Ascending aorta (tissue), 2 donors: ENCODE results near the gene CALML4. TPM values are rescaled to one million over a fixed set of nuclear protein-coding genes. Genes with fewer than 3 reads are reported as not detected.
A peak's percentile ranks its signal among the peaks of the same experiment; 100 is the strongest.

ENCODE experiments used
- DNase-seq, 2 donors: peaks; one replicate each; pipeline ENCODE4 v3.0.0-alpha.2; 2019; ENCODE audit warnings: low spot score in 2 of 2
- H3K27ac ChIP-seq, 2 donors: fragments of 200-600 bp; sonication (generic); one replicate each; pipeline ENCODE4 v1.5.1; 2016 to 2017; ENCODE audit warnings: mild to moderate bottlenecking in 1 of 2
- H3K27me3 ChIP-seq: fragments of 200-600 bp; sonication (generic); one replicate; pipeline ENCODE4 v1.5.1; 2017
- H3K36me3 ChIP-seq, 2 donors: fragments of 200-600 bp; sonication (generic); one replicate each; pipeline ENCODE4 v1.5.1; 2016
- H3K4me1 ChIP-seq, 2 donors: fragments of 200-600 bp; sonication (generic); one replicate each; pipeline ENCODE4 v1.5.1; 2016 to 2017; ENCODE audit warnings: mild to moderate bottlenecking in 1 of 2
- H3K4me3 ChIP-seq, 2 donors: fragments of 200-600 bp; sonication (generic); one replicate each; pipeline ENCODE4 v1.5.1; 2016 to 2017; ENCODE audit warnings: mild to moderate bottlenecking in 1 of 2
- H3K9me3 ChIP-seq, 2 donors: fragments of 200-600 bp; sonication (generic); one replicate each; pipeline ENCODE4 v1.5.1; 2016
- CTCF ChIP-seq, 3 experiments: fragments of 200-600 bp in 2 of 3; fragments of 450-650 bp in 1 of 3; sonication (generic) in 2 of 3; IDR thresholded peaks; one replicate each; pipeline ENCODE4 v1.5.1; 2016 to 2019; ENCODE audit warnings: antibody characterized with exemption in 3 of 3, mild to moderate bottlenecking in 1 of 3, moderate library complexity in 1 of 3
- intact Hi-C: fragments of 100-400 bp; cut with DNase I; formaldehyde crosslinking; loops from one replicate; pipeline ENCODE4 v1.15.1; 2023
- total RNA-seq: library from RNA; depleted of rRNA; stranded (reverse); fragments of >200 nt; gene quantifications from one replicate; pipeline ENCODE4 v1.1.0, GENCODE V29; 2016

Gene CALML4
- total RNA-seq, 1 donor from 2014 or later, result 0.85 TPM

- intact Hi-C loops, result loop anchor here (5.0 kb wide), 1 partner anchor 156 kb away; the partner anchor contains the start of gene PIAS1
- no peak for TF ChIP-seq CTCF (IDR thresholded peaks at IDR 0.05)
- DNase-seq, result peak in 1 of 2 donors; percentile 50
- no peak overlapping the region for H3K4me3 ChIP-seq
- no peak overlapping the region for H3K27ac ChIP-seq
- H3K9me3 ChIP-seq, result no peaks in the 10 kb centered on the region
- no peaks in the 10 kb centered on the region for H3K36me3 ChIP-seq
- H3K27me3 ChIP-seq, result no peaks in the 10 kb centered on the region
- H3K4me1 ChIP-seq, result peaks cover 10 to 20% of the 10 kb centered on the region in 2 donors
Observed at GRCh38 chr15:68208136-68208535, 3.0 kb upstream of the CALML4 start.

- Histone ChIP-seq H3K4me1 (peaks cover 10 to 20% of the 10 kb centered on the region in 2 donors), H3K27me3 (no peaks in the 10 kb centered on the region), H3K9me3 (no peaks in the 10 kb centered on the region), H3K4me3 (no peak overlapping the region), H3K27ac (no peak overlapping the region), H3K36me3 (no peaks in the 10 kb centered on the region)
- intact Hi-C loops, result loop anchor here (5.0 kb wide), 1 partner anchor 155 kb away; the partner anchor contains the start of gene PIAS1
- peak in 1 of 2 donors; percentile 40 for DNase-seq
- no peak for TF ChIP-seq CTCF (IDR thresholded peaks at IDR 0.05)
Observed at GRCh38 chr15:68207176-68207935, 2.2 kb upstream of the CALML4 start.

- intact Hi-C loops, result loop anchor here (5.0 kb wide), 1 partner anchor 154 kb away; the partner anchor contains the start of gene PIAS1
- Histone ChIP-seq H3K36me3 (no peaks in the 10 kb centered on the region), H3K9me3 (no peaks in the 10 kb centered on the region), H3K27ac (no peak overlapping the region), H3K4me3 (no peak overlapping the region), H3K4me1 (peaks cover 10 to 20% of the 10 kb centered on the region in 2 donors), H3K27me3 (no peaks in the 10 kb centered on the region)
- no peak for TF ChIP-seq CTCF (IDR thresholded peaks at IDR 0.05)
- peak in 1 of 2 donors; percentile 57 for DNase-seq
Observed at GRCh38 chr15:68206711-68207151, 1.6 kb upstream of the CALML4 start.

GRCh38 chr15:68205954-68206539 is 915 bp upstream of the CALML4 start:
- no peaks in the 10 kb centered on the region for H3K9me3 ChIP-seq
- peaks cover 10 to 18% of the 10 kb centered on the region in 2 donors for H3K4me1 ChIP-seq
- intact Hi-C loops, result loop anchor here (5.0 kb wide), 1 partner anchor 154 kb away; the partner anchor contains the start of gene PIAS1
- peak overlapping the region in 1 of 2 donors; percentile 37 for H3K4me3 ChIP-seq
- H3K27me3 ChIP-seq, result no peaks in the 10 kb centered on the region
- no peak overlapping the region for H3K27ac ChIP-seq
- TF ChIP-seq CTCF (IDR thresholded peaks at IDR 0.05), result no peak
- no peaks in the 10 kb centered on the region for H3K36me3 ChIP-seq
- peak in 1 of 2 donors; percentile 77 for DNase-seq

- Histone ChIP-seq H3K9me3 (no peaks in the 10 kb centered on the region), H3K36me3 (no peaks in the 10 kb centered on the region), H3K4me1 (peaks cover 7 to 13% of the 10 kb centered on the region in 2 donors), H3K4me3 (peak overlapping the region in 1 of 2 donors; percentile 37), H3K27me3 (no peaks in the 10 kb centered on the region), H3K27ac (no peak overlapping the region)
- no peak for DNase-seq
- TF ChIP-seq CTCF (IDR thresholded peaks at IDR 0.05), result no peak
- intact Hi-C loops, result loop anchor here (5.0 kb wide), 1 partner anchor 153 kb away; the partner anchor contains the start of gene PIAS1
Observed at GRCh38 chr15:68205558-68205944, 419 bp upstream of the CALML4 start.
